ENCODE data around the gene RIPK1.

The RIPK1 gene

GRCh38 chr6:3163248-3163594, 94.9 kb downstream of the RIPK1 start:
- no peak for DNase-seq (ENCODE audit: low spot score)

- DNase-seq (ENCODE audit: low spot score) = no peak
Observed at GRCh38 chr6:3164388-3164787, 96.1 kb downstream of the RIPK1 start.
